Effector CD8-positive, alpha-beta T cell (primary cell): ENCODE results near the gene CHN1.

Experiments
- DNase-seq: peaks from one replicate; lab custom pipeline; 2025; lab: John Stamatoyannopoulos, UW

CHN1 gene

GRCh38 chr2:174870787-174871186 lies 134.4 kb downstream of the CHN1 start:
- no peak for DNase-seq

DNA sequence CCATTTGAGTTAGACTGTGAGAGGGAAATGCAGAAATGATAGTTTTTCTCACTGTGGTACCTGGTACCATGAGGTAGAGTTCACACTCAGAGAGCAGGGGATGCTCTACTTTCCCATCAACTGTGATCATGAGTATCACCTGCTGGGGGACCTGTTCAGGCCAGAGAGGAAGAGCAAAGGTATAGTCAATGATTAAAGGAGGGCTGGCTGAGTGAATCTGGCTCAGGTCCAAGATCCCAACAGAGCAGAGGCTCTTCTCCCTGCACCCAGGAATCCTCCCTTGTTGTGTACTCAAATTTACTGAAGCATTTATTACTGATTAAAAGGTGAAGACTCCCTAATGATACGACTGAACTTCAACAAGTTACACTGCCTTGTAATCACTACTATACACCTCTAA lies 136.3 kb downstream of the CHN1 start:
- no peak for DNase-seq

DNA sequence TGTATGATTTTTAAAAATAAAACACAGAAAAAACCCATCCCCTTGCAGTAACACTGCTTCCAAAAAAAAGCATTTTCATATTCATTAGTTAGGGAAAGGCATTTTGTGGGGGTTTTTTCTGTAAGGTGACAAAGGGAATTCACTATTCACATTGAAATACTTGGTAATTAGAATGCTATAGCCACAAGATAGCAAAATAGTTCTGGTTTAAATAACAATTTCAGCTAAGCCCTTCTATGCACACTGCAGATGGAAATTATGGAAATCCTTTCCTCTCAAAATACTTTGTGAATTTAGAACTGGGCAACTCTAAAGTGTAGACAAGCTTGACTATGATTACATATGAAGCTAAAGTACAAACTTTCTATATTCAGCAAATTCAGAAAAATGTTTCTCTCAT lies 138.8 kb downstream of the CHN1 start:
- no peak for DNase-seq

GRCh38 chr2:174863183-174863582 lies 142.0 kb downstream of the CHN1 start:
- no peak for DNase-seq

DNA sequence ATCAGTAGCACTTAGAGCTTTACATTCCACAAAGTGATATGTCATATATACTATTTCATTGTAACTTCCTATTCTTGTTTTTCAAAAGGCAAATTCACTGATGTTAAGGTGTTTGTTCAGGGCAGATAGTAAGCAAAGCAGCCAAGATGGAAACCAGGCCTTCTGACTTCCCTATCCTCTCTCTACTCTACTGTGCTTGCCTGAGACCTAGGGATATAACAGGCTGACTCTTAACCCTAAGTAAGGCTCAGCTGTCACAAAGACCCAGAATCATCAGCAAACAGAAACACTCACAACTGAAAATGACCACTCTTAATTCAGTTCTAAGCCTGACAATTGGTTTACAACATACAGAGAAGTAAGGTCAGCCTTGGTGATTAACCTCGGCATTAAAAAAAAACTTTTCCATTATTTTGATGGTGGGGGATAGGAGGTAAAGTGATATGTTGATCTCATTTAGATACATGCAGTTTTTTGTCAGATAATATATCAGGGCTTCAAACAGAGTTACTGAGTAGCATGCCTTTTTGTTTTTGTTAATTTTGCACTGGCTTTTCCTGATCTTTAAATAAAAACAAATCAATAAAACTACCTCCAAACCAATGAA lies 145.5 kb downstream of the CHN1 start:
- no peak for DNase-seq

GRCh38 chr2:174858745-174859144 lies 146.4 kb downstream of the CHN1 start:
- DNase-seq, result no peak

GRCh38 chr2:174856447-174856846 lies 148.7 kb downstream of the CHN1 start:
- DNase-seq, result no peak

GRCh38 chr2:174846941-174847938 lies 157.9 kb downstream of the CHN1 start:
- no peak for DNase-seq

GRCh38 chr2:174846218-174846617 lies 159.0 kb downstream of the CHN1 start:
- DNase-seq, result no peak

DNA sequence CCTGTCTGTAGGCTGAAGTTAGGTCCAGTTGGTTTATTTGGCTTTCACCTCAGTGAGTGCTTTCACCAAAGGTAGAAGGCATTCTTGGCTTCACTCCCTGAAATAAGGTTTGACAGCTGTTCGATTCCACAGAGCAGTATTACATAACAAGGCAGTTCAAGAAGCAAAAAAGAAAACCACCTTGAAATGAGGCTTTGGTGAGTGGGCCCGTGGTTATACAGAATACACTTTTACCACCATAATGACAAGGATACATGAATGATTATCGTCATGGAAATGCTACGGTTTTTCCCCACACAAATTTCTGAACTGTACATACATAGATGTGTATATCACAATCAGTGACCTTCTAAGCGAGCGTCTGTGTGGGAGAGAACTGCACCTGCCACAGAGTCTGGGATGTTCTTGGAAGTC lies 160.9 kb downstream of the CHN1 start:
- DNase-seq, result no peak

- DNase-seq, result no peak
Observed at GRCh38 chr2:174842496-174842895, 162.7 kb downstream of the CHN1 start.

- no peak for DNase-seq
Observed at GRCh38 chr2:174841936-174842335, 163.2 kb downstream of the CHN1 start.

DNA sequence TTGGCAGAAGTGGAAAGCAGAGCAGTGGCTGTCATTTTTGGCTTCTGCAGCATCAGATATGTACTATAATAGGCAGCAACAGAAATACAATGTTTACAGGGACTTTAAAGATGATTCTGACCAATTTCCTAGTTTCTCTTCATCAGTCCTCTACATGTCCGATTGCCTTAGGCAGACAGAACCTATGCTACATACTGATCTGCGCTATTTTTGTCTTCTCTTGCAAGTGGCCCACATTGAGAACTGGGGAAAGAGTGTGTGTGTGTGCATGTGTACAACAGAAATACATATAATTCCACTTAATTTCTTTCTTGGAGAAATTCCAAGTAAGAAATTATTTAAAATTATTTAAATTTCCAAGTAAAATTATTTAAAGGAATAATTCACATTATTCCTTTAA lies 163.8 kb downstream of the CHN1 start:
- DNase-seq, result no peak

- no peak for DNase-seq
Observed at GRCh38 chr2:174840436-174840835, 164.7 kb downstream of the CHN1 start.

GRCh38 chr2:174839662-174840061 lies 165.5 kb downstream of the CHN1 start:
- no peak for DNase-seq

DNA sequence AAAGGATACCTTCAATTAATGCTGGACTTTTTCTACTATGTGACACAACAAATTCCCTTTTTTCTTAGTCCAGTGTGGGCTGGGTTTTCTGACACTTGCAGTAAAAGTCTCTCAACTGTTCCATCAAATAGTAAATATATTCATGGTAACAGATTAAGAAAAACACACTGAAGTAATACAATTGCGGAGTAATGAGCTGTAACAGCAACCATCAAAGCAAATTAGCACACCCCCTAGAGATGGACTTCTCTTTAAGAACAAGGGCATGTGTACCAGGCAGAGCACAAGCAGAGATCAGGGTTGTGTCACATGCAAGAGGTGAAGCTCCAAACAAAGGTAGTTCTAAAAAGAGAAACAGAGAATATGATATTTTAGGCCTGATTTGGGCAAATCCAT lies 168.2 kb downstream of the CHN1 start:
- DNase-seq, result no peak

- no peak for DNase-seq
Observed at GRCh38 chr2:174836377-174836994, 168.7 kb downstream of the CHN1 start.

GRCh38 chr2:174835797-174836255 lies 169.4 kb downstream of the CHN1 start:
- DNase-seq, result no peak

GRCh38 chr2:174833737-174834136 lies 171.4 kb downstream of the CHN1 start:
- DNase-seq, result no peak

- no peak for DNase-seq
Observed at GRCh38 chr2:174830561-174830960, 174.6 kb downstream of the CHN1 start.

- no peak for DNase-seq
Observed at GRCh38 chr2:174829550-174829949, 175.6 kb downstream of the CHN1 start.
